NCI-H1694 (cell line): Measurements from ENCODE around the gene MAPKAPK2.

Experiments used
- DNase-seq: peaks from one replicate; lab custom pipeline; 2025; lab: John Stamatoyannopoulos, UW

Gene MAPKAPK2

GRCh38 chr1:206722751-206723461, 38.2 kb downstream of the MAPKAPK2 start:
- DNase-seq, result no peak

- no peak for DNase-seq
Observed at GRCh38 chr1:206723462-206723804, 38.7 kb downstream of the MAPKAPK2 start.

GRCh38 chr1:206723805-206724472, 39.2 kb downstream of the MAPKAPK2 start:
- no peak for DNase-seq

GRCh38 chr1:206725109-206725963, 40.6 kb downstream of the MAPKAPK2 start:
- peak; percentile 34 for DNase-seq

DNA sequence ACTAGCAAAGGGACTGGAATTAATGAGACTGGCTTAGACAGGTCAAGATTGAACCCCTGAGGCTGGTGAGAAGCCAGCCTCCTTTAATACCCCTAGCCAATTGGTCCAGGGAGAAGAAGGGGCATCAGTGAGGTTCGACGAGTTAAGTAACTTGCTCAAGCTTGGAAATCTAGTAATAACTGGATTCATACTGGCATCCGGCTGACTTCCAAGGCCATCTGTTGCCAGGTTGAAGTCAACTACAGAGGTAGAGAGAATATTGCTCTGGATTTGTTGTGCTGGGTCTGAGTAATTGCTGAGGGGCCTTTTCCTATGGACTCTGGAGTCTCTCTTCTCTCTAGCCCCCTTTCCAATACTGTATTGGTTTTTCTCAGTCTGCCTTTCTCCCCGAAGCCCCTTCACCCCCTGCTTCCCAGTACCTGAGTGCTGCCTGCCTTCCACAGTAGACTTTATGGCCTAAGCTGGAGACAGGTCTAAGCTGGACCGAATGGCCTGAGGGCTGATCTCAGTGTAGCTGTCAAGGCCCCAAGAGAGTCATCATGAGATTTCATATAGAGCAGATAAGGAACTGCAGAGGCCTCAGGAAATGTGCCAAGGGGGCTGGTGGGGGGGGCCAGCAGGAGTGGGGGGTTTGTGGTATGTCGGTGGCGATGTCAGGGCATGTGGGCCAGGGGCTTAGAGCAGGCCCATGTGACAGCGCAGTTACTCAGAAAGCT, 43.4 kb downstream of the MAPKAPK2 start:
- DNase-seq, result peak; percentile 23

- DNase-seq, result no peak
Observed at GRCh38 chr1:206728697-206728987, 43.9 kb downstream of the MAPKAPK2 start.

DNA sequence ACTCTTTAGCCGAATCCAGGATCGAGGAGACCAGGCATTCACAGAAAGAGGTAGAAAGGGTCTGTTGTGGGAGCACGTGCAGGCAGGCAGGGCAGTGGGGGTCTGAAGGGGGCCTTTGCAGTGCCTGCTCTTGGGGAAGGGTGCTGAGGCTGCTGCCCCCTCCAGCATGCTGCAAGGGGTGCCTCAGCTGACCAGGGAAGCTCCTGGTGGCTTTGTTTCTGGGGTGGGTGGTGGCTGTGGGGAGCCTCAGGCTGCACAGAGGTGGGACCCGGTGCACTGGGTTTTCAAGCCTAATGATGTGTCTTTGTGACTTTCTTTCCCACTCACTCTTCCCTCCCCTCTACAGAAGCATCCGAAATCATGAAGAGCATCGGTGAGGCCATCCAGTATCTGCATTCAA, 44.3 kb downstream of the MAPKAPK2 start:
- DNase-seq, result no peak

GRCh38 chr1:206729507-206729906, 44.8 kb downstream of the MAPKAPK2 start:
- no peak for DNase-seq

DNA sequence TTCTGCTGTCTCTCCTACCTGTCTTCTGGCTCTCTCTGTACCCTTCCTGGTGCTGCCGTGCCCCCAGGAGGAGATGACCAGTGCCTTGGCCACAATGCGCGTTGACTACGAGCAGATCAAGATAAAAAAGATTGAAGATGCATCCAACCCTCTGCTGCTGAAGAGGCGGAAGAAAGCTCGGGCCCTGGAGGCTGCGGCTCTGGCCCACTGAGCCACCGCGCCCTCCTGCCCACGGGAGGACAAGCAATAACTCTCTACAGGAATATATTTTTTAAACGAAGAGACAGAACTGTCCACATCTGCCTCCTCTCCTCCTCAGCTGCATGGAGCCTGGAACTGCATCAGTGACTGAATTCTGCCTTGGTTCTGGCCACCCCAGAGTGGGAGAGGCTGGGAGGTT, 47.8 kb downstream of the MAPKAPK2 start:
- DNase-seq, result no peak

DNA sequence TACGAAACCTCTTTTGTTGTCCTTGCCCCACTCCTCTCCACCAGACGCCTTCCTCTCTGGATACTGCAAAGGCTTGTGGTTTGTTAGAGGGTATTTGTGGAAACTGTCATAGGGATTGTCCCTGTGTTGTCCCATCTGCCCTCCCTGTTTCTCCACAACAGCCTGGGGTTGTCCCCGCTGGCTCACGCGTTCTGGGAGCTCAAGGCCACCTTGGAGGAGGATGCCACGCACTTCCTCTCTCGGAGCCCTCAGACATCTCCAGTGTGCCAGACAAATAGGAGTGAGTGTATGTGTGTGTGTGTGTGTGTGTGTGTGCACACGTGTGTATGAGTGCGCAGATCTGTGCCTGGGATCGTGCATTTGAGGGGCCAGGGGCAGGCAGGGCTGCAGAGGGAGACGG, 48.3 kb downstream of the MAPKAPK2 start:
- no peak for DNase-seq

GRCh38 chr1:206734499-206735142, 49.9 kb downstream of the MAPKAPK2 start:
- peak; percentile 48 for DNase-seq

GRCh38 chr1:206735553-206736031, 50.9 kb downstream of the MAPKAPK2 start:
- no peak for DNase-seq

- no peak for DNase-seq
Observed at GRCh38 chr1:206736878-206737728, 52.4 kb downstream of the MAPKAPK2 start.

GRCh38 chr1:206737729-206738201, 53.1 kb downstream of the MAPKAPK2 start:
- no peak for DNase-seq

DNA sequence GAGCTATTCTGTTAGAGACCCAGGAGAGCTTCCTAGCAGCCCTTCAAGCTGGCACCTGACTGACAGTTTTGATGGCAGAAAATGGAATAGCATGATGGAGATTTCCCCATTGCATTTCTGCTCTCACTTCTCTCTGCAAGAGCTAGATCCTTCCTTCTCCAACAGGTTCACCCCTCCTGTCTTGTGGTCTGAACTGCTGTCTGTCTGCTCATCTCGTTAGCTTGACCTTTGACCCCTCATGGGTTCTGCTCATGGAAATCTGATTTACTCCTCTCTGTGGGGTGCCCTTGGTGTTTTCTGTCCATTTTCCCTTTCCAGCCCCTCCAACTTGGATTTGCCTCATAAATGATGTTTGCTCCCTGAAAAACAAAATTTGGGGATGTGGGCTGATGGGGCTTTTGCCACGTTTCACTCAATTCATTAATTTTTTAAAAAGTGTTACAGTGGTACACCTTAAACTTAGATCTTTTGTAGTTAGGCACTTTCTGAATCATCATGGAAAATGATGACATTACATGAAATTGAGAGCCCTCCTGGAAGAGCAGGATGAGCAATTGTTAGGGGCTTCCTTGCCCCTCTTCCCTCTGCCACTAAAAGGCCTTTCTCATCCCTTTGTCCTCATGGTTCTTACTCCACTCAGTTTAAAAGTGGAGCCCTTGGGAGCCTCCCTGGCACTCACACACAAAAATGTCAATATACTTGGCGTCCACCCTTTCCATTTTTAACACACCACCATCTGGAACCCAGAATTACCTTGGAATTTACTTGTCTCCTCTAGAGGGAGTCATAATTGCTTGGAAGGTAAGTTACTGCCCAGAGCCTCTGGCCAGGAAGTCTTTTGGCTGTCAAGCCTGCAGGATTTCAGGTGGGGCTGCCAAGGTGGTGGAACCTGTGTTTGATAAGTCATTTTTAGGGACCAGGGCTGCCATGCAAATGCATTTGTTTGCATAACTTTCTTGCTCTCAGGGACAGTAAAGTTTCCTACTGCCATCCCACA, 54.0 kb downstream of the MAPKAPK2 start:
- DNase-seq, result no peak

GRCh38 chr1:206739411-206740076, 54.8 kb downstream of the MAPKAPK2 start:
- no peak for DNase-seq

DNA sequence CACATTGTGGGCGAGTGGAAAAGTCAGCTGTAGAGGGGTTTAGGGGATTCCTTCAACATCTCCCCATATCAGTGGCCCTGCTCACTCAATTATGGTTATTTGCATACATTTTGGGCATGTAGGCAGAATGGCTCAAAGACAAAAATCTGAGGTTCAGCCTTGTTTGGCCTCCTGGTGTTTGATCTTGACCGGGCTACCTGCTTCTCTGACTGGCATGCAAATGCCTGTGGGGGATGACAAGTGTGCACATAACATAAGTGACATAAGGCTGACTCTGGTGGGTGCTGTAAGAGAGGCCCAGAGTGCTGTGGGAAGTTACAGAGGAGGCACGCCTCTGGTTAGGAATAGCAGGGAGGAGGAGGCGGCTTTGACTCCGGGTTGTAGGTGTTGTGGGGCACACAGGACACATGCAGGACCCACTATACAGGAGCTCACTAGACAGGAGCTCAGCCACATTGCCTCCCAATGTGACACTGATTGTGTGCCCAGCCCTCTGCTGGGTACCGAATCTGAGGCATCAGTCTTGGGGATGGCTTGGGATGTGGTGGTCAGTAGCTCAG, 56.5 kb downstream of the MAPKAPK2 start:
- no peak for DNase-seq

GRCh38 chr1:206742719-206743383, 58.1 kb downstream of the MAPKAPK2 start:
- no peak for DNase-seq
